ENCODE measurements around the gene GK2. TPM values are rescaled to one million over a fixed set of nuclear protein-coding genes. Genes with fewer than 3 reads are reported as not detected.

Gene GK2
- total RNA-seq, 4 donors from 2014 or later = not detected

DNA sequence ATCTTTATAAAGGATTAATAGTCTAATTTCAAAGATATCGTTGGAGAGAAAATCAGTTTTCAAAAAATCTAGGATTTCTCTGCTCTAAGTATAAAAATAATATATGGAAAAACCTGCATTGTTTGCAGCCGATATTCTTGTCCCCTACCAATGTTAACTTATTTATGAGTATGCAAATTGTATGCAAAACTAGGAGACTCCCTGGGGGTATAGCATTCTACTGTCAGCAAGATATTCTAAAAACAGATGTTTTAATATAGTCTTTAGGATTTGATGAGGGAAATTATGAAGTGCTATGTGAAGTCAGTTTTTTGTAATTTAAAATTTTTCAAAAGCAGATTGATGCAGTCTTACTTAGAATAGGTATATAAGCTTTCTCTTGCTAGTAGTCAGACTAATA, 40.9 kb downstream of the GK2 start:
- no peak overlapping the region for H3K4me3 ChIP-seq
- 81% methylated on average over 2 of the region's 2 CpGs for WGBS
- H3K27ac ChIP-seq = no peak overlapping the region
- TF ChIP-seq POLR2AphosphoS5 (IDR thresholded peaks at IDR 0.05) (no peak), EP300 (IDR thresholded peaks at IDR 0.05) (no peak), POLR2A (IDR thresholded peaks at IDR 0.05) (no peak)
- TF ChIP-seq, protein P1, sequence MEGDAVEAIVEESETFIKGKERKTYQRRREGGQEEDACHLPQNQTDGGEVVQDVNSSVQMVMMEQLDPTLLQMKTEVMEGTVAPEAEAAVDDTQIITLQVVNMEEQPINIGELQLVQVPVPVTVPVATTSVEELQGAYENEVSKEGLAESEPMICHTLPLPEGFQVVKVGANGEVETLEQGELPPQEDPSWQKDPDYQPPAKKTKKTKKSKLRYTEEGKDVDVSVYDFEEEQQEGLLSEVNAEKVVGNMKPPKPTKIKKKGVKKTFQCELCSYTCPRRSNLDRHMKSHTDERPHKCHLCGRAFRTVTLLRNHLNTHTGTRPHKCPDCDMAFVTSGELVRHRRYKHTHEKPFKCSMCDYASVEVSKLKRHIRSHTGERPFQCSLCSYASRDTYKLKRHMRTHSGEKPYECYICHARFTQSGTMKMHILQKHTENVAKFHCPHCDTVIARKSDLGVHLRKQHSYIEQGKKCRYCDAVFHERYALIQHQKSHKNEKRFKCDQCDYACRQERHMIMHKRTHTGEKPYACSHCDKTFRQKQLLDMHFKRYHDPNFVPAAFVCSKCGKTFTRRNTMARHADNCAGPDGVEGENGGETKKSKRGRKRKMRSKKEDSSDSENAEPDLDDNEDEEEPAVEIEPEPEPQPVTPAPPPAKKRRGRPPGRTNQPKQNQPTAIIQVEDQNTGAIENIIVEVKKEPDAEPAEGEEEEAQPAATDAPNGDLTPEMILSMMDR (IDR thresholded peaks at IDR 0.05) = no peak
- no peaks in the 10 kb centered on the region for H3K27me3 ChIP-seq
- H3K4me1 ChIP-seq = no peaks in the 10 kb centered on the region
- no peaks in the 10 kb centered on the region for H3K36me3 ChIP-seq
- DNase-seq (ENCODE audit: low spot score in 2 of 2) = no peak
- H3K9me3 ChIP-seq = no peaks in the 10 kb centered on the region

DNA sequence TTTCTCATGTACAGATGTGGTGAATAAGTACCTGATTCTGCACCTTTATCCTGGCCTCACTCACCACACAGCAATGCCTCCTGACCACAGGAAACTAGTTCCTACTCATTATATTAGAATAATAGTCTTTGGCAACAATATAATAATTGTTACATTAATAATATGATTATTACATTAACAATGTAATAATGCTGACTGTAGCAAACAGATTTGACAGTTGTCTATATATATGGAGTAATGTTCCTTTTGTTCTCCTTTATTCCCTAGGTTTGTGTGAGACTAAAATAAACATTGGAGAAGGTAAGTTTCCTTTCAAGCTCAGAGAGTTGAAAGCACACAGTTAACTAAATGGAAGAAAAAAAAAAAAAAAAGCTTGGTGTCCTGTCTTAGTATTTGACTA, 41.6 kb downstream of the GK2 start:
- TF ChIP-seq EP300 (IDR thresholded peaks at IDR 0.05) (no peak), POLR2AphosphoS5 (IDR thresholded peaks at IDR 0.05) (no peak), POLR2A (IDR thresholded peaks at IDR 0.05) (no peak)
- TF ChIP-seq, protein P1 (IDR thresholded peaks at IDR 0.05) = no peak
- no peak overlapping the region for H3K27ac ChIP-seq
- no peaks in the 10 kb centered on the region for H3K4me1 ChIP-seq
- no peak overlapping the region for H3K4me3 ChIP-seq
- H3K36me3 ChIP-seq = no peaks in the 10 kb centered on the region
- no peaks in the 10 kb centered on the region for H3K9me3 ChIP-seq
- no peaks in the 10 kb centered on the region for H3K27me3 ChIP-seq
- DNase-seq (ENCODE audit: low spot score in 2 of 2) = no peak

DNA sequence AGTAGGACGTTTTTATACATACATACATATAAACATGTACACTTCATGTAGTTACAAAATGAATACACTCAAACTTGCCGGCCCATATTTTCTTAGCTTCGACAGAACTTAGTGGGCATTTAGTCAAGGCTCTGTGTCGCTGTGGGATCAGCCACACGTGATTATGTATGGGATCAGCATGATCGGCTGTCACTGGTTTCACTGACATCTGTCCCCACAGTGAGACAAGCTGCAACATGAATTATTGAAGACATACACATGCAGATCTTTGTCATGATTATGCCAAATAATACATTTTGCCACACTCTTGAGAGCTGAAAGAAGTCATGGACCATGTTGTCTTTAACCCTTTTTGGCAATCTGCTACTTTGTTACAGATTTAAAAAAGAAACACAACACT, 44.0 kb downstream of the GK2 start:
- WGBS = 63% methylated on average over 6 of the region's 6 CpGs
- no peak for TF ChIP-seq EP300 (IDR thresholded peaks at IDR 0.05)
- TF ChIP-seq POLR2AphosphoS5 (IDR thresholded peaks at IDR 0.05) = no peak
- no peak for TF ChIP-seq POLR2A (IDR thresholded peaks at IDR 0.05)
- no peaks in the 10 kb centered on the region for H3K9me3 ChIP-seq
- no peaks in the 10 kb centered on the region for H3K36me3 ChIP-seq
- H3K4me1 ChIP-seq = no peaks in the 10 kb centered on the region
- H3K4me3 ChIP-seq = no peak overlapping the region
- H3K27ac ChIP-seq = no peak overlapping the region
- no peak for DNase-seq (ENCODE audit: low spot score in 2 of 2)
- no peaks in the 10 kb centered on the region for H3K27me3 ChIP-seq

DNA sequence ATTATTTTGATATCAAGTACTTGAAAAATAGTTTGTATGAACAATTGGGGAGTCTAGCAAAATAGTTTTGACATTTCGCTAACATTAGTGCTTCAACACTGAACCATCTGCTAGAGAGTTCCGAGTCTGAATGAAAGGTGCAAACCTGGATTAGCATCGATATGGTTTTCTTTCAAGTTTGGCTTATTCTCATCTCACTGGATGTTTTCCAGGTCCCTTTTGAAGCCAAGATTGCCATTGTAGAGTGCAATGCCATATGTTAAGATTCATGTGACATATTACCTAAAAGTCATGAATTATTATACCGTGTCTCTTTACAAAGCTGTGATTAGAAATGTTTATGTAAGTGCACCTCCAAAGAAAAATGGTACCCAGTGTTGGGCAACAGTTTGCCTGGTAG, 45.4 kb downstream of the GK2 start:
- TF ChIP-seq, protein P1 (IDR thresholded peaks at IDR 0.05) = no peak
- no peak for TF ChIP-seq EP300 (IDR thresholded peaks at IDR 0.05)
- no peak for TF ChIP-seq POLR2AphosphoS5 (IDR thresholded peaks at IDR 0.05)
- TF ChIP-seq POLR2A (IDR thresholded peaks at IDR 0.05) = no peak
- no peaks in the 10 kb centered on the region for H3K9me3 ChIP-seq
- H3K27ac ChIP-seq = no peak overlapping the region
- 83% methylated on average over 4 of the region's 4 CpGs for WGBS
- H3K27me3 ChIP-seq = no peaks in the 10 kb centered on the region
- H3K4me3 ChIP-seq = no peak overlapping the region
- no peaks in the 10 kb centered on the region for H3K4me1 ChIP-seq
- DNase-seq (ENCODE audit: low spot score in 2 of 2) = no peak
- no peaks in the 10 kb centered on the region for H3K36me3 ChIP-seq

DNA sequence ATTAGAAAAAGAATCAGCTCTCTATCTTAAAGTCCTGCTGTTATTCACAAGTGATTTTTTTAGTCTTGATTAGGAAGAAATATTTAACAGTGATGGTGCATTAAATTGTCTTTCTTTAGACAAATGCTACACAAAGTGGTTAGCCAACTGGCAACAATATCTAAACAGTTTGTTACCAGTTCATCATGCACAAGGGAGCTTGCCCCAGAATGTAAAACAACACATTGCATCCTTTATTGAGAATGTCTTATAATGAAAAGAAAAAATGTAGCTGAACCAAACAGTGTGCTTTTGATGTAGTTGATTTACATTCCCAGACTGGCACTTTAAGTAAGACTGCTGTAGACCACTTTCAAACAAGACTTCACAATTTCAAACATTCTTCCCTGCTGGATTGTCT, 48.0 kb downstream of the GK2 start:
- Histone ChIP-seq H3K27me3 (no peaks in the 10 kb centered on the region), H3K9me3 (no peaks in the 10 kb centered on the region), H3K27ac (no peak overlapping the region), H3K36me3 (no peaks in the 10 kb centered on the region), H3K4me1 (no peaks in the 10 kb centered on the region), H3K4me3 (no peak overlapping the region)
- TF ChIP-seq POLR2AphosphoS5 (IDR thresholded peaks at IDR 0.05) (no peak), EP300 (IDR thresholded peaks at IDR 0.05) (no peak), POLR2A (IDR thresholded peaks at IDR 0.05) (no peak)
- TF ChIP-seq, protein P1 (IDR thresholded peaks at IDR 0.05) = no peak
- DNase-seq (ENCODE audit: low spot score in 2 of 2) = no peak

DNA sequence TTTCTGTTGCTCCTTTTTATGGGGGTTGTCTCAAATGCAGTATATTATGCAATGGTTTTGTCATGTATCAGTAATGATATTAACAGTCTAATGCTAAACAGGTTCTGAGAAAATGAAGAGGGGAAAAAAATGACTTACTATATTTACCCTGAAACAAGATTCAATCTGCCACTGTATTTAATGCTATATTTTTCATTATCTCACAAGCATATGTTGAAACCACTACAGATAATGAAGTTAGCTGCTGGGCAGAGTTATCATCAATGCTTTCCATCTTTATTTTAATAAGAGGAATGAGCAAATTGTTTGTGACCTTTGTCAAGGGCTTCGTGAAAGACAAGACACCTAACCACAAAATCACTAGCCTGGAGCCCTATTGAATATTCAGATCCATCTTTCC, 49.6 kb downstream of the GK2 start:
- no peak overlapping the region for H3K27ac ChIP-seq
- H3K27me3 ChIP-seq = no peaks in the 10 kb centered on the region
- no peaks in the 10 kb centered on the region for H3K4me1 ChIP-seq
- H3K9me3 ChIP-seq = no peaks in the 10 kb centered on the region
- DNase-seq (ENCODE audit: low spot score in 2 of 2) = no peak
- H3K4me3 ChIP-seq = no peak overlapping the region
- no peaks in the 10 kb centered on the region for H3K36me3 ChIP-seq
- no peak for TF ChIP-seq POLR2AphosphoS5 (IDR thresholded peaks at IDR 0.05)
- TF ChIP-seq, protein P1 (IDR thresholded peaks at IDR 0.05) = no peak
- TF ChIP-seq EP300 (IDR thresholded peaks at IDR 0.05) = no peak
- TF ChIP-seq POLR2A (IDR thresholded peaks at IDR 0.05) = no peak
- 55% methylated on average over 1 of the region's 1 CpG for WGBS
